Stimulated activated CD4-positive, alpha-beta T cell treated with anti-CD3 and anti-CD28 coated beads, Interleukin-15, amount 100 ng/mL, for 48 hours (primary cell): ENCODE data around the gene CACUL1.
A peak's percentile ranks its signal among the peaks of the same experiment; 100 is the strongest.
"Not testable (repeated sequence)": the region's sequence is repeated elsewhere in the genome, so short reads cannot be mapped to it uniquely, and the experiment has no call there.

Experiments used
- DNase-seq, 2 donors: peaks; one replicate each; pipeline ENCODE4 v3.0.0-alpha.2; 2020; ENCODE audit warnings: low read depth in 2 of 2

Gene CACUL1

DNA sequence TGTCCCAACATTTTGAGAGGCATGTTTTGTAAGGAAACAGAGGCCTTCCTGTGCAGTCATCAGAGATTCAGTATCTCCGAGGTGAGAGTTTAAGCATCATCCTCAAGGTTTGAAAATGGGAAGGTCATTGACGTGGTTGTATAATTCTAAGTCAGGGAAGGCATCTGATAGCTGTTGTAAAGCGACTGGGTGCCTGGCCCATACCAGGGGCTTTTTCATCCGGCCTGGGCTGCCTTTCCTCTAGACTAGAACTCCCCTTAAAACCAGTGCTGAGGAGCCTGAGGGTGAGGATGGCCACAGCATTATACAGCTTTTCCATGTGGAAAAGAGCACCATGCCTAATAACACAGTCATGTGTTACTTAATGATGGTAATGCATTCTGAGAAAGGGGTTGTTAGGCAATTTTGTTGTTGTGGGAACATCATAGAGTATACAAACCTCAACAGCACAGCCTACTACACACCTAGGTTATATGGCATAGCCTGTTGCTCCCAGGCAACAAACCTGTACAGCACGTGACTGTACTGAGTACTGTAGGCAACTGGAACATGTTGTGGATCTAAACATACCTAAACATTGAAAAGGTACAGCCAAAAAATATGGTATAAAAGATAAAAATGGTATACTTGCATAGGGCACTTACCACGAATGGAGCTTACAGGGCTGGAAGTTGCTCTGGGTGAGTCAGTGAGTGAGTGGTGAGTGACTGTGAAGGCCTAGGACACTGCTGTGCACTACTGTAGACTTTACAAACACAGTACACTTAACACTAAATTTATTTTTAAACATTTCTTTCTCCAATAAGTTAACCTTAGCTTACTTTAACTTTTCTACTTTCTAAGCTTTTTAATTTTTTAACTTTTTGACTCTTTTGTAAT is 13.5 kb upstream of the CACUL1 start:
- DNase-seq, result no peak

DNA sequence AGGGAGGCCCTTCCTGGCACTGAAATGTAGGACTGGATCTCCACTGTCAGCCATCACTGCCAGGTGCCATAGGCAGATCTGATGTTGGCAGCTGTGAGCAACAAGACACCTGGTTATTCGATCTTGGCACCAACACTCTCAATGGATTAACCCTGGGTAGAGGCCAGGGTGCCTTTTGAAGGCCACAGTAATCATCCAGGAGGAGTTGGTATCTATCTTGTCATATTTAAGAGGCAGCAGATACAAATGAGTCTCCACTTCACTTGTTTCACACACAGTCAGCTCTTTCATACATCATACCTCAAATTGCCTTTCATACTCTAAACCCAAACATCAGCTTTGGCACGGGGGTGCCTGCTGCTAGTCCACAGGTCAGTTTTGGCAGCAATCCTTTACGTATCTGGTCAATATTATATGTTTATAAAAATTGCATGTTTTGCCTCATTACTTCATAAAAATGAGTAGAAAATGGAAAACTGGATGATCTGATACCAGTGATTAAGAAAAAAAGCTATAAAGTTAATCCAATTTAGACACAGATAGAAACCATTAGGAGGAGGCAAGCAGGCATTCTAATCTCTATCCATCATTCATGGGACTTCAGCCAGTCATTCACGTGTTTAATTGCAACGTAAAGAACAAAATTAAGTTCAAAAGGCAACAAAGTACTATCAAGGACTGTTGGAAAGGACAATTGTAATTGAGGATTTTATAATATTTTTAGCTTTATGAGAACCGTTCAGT is 12.7 kb upstream of the CACUL1 start:
- DNase-seq, result no peak

DNA sequence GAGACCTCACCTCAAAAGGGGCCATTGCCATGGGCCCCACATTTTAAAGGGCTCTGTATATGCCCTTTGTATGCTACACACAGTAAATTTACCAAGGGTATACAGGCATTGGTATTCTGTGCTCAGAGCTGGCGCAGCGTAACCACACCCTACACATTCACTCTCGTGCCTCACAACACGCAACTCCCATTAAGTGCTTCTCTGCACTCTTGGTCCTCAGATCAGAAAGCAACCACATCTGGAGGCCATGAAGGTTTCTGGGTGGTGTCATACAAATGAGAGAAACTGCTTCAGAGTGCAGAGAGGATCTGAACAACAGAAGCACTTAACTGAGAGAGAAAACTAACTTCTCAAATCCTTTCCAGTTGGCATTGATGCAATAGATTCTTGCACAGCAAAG is 9.4 kb upstream of the CACUL1 start:
- DNase-seq, result no peak

DNA sequence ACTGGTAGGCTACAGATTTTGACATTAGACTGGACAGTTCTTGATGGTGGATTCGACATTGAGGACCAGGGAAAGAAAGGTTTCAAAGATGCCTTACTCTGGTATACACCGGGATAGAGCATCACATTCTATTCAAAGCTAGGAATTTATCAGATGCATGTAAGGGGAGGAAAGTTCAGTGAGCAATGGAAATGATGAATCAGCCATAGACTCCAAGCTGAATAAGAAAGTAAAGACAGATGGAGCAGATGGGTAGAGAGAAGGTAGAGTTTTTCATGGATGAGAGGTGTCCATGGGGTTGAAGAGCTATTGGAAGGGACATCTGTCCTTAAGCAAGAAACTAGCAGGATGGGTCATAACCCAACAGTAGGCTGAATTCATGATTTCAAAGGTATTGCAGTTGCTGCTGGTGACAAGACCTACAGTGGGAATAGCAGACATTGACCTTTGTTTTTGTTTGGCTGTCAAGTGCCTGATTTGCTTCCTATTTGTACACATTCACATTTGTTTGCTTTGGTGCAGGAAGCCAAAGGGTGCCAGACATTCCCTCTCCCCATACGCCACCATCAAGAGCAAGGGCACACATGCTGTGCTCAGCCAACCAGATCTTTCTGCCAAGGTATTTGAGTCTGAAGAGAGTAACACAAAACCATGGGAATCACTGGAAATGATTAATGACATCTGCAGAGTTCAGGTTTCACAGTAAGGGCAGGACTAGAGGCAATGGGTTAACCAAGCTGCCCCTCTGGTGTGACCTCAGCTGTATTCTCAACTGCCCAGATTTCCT is 8.6 kb upstream of the CACUL1 start:
- DNase-seq, result no peak

DNA sequence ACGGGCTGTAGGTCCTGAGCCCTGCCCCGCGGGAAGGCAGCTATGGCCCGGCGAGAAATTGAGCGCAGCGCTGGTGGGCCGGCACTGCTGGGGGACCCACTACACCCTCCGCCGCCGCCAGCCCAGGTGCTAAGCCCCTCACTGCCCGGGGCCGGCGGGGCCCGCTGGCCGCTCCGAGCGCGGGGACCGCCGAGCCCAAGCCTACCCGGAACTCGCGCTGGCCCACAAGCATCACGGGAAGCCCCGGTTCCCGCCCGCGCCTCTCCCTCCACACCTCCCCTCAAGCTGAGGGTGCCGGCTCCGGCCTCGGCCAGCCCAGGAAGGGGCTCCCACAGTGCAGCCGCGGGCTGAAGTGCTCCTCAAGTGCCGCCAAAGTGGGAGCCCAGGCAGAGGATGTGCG is 5.5 kb upstream of the CACUL1 start:
- no peak for DNase-seq

DNA sequence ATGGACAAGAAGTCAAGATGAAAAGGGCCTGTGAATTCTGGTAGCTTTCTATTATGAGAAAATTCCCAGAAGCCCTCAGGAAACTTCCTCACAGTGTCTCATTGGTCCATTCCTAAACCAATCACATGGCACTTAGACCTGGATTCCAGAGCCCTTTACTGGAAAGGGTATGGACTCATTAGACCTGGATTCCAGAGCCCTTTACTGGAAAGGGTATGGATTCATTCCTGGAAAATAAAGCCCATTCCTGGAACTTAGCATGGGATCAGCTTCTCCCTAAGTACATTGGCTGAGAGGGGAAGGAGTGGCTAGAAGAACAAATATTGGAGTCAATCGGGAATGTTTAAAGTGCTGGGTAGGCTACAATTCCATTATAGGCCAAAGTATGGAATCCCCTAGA is 3.7 kb upstream of the CACUL1 start:
- no peak for DNase-seq

DNA sequence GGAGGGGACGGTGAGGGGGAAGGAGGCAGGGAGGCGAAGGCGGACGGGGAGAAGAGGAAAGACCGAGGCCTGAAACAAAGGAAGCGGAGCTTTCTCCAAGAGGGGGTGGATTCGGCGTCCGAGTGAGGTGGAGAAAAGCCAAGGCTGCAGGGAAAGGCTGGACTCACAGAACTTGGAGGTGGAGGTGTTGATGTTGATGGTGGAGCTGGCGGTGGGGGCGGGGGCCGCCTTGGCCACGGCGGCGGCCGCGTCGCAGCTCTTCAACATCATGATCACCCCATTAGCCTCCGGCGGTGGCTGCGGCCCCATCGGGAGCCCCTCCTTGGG is 578 bp downstream of the CACUL1 start:
- no peak for DNase-seq

DNA sequence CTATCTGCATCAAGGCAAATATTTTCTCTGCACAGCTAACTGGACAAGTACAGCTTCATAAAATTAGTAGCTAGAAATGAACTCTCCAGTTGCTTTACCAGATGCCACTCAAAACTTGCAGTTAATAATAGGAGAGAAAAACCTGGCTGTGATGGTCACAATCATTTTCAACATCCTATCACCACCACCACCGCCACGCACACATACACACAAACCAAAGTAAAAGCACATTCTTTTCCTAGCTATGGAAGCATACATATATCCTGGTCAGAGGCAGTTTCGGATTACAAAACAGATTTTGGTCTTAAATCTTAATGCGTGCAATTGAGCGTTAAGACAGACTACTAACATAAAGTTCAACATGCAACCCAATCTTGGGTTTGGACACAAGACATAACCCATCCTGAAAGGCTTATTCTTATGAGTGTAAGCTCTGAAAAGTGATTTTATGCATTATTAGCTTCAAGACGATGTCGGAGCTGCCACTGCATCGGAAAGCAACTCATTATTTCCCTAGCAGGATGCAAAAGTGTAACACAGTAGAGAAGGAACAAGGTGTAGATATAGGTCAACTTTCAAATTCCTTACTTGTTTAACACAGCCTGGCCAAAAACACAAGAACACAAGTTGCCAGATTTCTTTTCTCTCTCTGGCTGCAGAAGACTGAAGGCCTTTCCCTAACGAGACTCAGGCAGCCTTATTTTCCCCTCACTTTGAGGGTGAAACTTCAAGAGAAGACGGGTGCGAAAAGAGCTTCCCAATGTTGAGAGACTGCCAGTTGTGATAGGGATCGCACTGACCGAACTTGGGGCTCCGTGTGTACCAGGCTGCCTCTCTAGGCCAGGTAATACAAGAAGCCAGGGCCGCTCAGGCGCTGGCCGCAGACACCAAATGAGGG is 1.2 kb downstream of the CACUL1 start:
- peak in 1 of 2 donors; percentile 27 for DNase-seq

DNA sequence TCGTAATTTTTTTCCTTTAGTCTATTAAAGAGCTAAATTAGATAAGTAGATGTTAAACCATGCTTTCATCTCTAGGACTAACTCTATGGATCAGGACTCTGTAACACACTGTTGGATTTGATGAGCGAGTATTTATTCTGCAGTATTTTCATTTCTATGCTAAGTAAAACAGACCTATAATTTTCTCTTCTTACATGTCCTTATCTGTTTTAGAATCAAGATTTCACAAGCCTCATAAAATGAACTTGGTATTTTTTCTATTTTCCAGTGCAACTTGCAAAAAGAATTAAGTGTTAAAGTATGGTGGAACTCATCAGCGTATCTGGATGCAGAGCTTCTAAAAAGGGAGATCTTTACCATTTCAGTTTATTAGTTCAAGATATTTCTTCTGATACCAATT is 2.4 kb downstream of the CACUL1 start:
- DNase-seq, result no peak

DNA sequence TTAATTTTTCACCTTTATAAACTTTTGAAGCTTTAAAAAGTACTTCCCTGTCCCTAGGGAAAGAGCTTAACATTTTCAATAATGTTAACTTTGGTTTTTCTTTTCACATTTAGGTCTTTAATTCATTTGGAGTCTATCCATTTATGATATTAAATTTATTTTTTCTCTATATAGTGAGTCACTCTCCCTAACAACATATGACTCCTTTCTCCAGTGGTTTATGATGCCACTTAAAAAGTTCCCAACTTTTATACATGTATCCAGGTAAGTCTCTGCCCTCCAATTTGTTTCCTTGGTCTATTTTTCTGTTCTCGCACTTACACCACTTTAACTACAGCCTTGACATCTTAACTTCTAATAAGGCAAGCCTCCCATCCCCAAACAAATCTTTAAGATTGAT is 3.5 kb downstream of the CACUL1 start:
- no peak for DNase-seq

DNA sequence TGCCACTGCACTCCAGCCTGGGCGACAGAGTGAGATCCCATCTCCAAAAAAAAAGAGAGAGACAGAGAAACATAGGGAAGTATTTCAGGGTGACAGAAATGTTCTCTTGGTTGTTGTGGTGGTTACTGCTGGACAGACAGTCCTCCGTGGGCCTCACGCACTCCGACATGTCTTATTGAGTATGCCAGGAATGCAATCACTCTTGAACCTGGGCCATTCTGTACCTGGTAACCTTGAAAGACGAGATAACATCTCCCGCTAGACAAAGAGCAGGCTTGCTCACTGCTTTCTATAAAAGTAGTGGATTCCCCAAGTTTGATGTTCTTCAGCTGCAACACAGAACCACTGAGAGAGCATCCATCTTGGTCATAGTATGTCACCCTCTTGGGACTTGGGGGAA is 6.7 kb downstream of the CACUL1 start:
- DNase-seq, result no peak

DNA sequence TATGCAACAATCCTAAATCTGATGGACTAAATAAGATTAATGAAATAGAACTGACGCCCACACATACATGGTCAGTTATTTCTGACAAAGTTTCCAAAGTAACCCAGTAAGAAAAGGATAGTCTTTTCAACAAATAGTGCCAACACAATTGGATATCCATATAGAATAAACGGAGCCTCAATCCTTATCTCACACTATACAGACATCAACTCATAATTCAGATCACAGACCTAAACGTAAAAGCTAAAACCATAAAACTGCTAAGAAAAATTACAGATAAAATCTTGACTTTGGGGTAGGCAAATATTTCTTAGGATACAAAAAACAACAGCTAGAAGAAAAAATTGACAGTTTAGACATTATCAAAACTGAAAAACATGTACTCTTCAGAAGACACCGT is 8.5 kb downstream of the CACUL1 start:
- no peak for DNase-seq

DNA sequence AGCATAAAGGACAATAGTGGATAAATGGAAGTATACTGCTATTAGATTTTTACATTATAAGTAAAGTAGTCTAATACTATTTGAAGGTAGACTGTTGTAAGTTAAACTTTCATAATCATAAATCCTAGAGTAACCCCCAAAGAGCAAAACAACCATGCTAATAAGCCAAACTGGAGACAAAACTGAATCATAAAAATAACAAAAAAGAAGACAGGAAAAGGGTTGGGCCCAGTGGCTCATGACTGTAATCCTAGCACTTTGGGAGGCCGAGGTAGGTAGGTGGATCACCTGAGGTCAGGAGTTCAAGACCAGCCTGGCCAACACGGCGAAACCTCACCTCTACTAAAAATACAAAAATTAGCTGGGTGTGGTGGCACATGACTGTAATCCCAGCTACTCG is 9.7 kb downstream of the CACUL1 start:
- no peak for DNase-seq

DNA sequence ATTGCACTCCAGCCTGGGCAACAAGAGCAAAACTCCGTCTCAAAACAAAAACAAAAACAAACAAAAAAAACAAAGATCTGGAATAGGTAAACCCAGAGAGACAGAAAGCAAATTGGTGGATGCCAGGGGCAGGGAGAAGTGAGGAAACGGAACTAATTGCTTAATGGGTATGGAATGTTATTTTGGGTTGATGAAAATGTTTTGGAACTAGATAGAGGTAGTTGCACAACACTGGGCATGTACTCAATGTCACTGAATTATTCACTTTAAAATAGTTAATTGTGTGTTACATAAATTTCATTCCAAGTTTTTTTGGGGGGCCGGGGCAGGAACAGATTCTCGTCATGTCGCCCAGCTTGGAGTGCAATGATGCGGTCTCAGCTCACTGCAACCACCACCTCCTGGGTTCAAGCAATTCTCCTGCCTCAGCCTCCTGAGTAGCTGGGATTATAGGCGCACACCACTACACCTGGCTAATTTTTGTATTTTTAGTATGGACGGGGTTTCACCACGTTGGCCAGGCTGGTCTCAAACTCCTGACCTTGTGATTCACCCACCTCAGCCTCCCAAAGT is 10.3 kb downstream of the CACUL1 start:
- DNase-seq, result not testable (repeated sequence)

DNA sequence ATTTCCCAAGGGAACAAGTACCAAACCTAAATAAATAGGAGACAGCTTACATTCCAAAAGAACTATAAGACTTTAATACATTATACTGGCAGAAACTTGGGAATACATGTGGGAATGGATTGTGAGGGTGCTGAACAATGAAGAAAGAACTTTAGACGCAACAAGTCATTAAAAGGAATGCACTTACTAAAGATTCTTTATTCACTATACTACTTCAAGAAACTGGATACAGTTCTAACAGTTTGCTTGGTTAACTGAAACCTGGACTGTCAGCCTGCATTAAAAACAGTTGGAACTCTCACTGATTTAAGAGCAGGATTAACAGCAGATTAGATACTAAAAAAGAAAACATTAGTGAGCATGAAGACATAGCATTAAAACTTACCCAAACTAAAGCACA is 12.0 kb downstream of the CACUL1 start:
- DNase-seq, result no peak

DNA sequence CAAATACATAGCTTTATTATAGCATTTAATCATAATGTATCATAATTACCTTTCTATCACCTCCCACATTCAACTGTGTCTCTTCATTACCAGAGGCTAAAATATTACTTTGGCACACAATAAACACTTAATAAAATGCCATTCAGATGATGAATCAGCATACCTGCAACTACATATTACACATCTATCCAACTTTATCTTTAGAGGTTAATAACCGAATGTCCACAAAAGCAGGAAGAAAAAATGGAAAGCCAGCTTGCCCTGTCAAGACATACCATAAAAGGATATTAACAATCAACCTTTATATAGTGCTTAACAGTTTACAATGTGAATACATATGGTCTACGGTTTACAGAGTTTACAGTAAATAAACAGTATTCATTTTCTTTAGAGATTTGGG is 12.7 kb downstream of the CACUL1 start:
- no peak for DNase-seq

DNA sequence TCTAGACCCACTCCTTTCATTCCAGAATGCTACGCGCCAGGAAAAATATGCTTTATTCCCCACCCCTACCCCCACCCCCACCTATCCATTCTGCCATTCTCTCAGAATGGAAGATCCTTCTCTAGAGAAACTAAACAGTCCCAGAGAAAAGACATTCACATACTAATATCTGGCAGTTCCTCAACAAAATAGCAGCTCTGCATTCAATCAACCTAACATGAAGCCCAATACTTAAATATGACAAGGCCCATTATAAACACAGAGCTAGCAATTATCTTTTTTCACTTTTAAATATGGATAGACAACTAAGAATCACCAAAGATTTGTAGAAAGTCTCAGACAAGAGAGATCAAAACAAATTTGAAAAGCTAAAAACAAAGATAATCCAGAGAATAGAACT is 16.4 kb downstream of the CACUL1 start:
- DNase-seq, result no peak

DNA sequence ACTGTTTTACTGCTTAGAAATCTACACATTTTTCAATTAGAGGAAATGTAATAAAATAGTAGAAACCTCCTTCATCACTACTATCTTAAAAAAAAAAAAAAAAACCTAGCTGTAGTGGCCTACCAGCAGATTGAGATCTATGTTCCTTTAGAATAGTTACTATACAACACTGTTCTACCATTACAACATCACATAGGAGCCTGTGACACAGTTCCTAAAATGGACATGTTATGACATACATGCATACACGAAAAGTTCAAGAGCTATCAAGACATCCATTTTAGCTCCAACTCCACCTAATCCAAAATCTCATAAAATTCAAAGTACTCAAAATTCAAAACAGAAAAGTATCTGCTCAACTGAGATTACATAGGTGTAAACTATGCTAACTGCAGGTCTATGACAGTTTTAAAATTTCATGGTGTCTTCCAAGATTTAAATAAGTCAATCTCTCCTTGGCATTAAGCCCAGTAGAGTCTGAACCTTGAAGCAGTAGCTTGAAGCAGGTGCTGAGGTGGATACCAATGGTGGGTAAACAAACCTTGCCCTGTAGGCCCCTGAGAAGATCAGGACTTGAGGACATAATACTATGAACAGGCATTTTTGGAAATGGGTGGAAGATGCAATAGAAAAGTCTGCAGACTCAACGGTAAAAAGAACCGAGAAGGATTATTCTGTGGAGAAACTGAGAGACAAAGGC is 17.0 kb downstream of the CACUL1 start:
- no peak for DNase-seq

DNA sequence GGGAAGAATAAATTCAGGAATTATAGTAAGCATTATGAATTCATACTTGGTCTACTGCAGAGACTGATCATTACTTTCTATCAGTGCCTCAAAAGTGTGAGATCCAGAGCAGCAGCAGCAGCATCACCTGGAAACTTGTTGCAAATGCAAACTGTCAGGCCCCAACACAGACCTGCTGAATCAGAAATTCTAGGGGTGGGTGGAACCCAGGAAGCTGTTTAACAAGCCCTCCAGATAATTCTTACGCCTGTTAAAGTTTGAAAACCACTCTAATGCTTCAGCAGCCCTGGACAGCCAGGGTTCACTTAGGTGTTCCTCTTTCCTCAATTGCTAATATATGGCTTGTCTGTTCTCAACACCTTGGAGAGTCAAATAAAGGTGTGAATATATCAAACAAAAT is 19.5 kb downstream of the CACUL1 start:
- no peak for DNase-seq

DNA sequence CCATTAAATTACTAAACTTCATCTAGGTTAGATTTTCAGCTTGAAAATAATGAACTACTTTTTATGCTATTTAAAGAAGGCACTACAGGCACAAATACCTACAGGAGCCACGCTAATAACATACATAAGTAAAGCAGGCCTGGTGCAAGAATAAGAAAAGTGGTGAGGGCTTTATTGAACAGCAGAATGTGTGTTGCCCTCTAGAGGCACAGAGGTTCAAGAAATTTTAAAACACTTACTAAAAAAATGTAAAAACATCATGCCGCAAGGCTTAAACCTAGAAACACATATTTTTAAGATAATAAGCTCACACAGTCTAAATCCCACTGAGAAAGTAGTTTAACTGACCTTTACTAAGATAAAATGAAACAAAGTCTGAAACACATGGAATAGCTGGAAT is 20.3 kb downstream of the CACUL1 start:
- DNase-seq, result no peak
